Kidney epithelial cell (primary cell): ENCODE data around the gene RAD54L. TPM values are rescaled to one million over a fixed set of nuclear protein-coding genes. Genes with fewer than 3 reads are reported as not detected.
"Not testable (repeated sequence)": the region's sequence is repeated elsewhere in the genome, so short reads cannot be mapped to it uniquely, and the experiment has no call there.

ENCODE experiments used
- DNase-seq: peaks from one replicate; pipeline ENCODE4 v3.0.0-alpha.2; 2010; ENCODE audit warnings: low read depth
- H3K27me3 ChIP-seq: 2 replicates; pipeline ENCODE4 v1.6.0; 2011; ENCODE audit warnings: low read length; ENCODE audit not compliant: control insufficient read depth, insufficient read depth
- H3K36me3 ChIP-seq: 2 replicates; pipeline ENCODE4 v1.5.1; 2011; ENCODE audit warnings: low read length; ENCODE audit not compliant: control insufficient read depth, insufficient read depth
- H3K4me3 ChIP-seq: 2 replicates; pipeline ENCODE4 v1.5.1; 2011; ENCODE audit warnings: low read depth, mild to moderate bottlenecking, control low read depth, low read length
- CTCF ChIP-seq: IDR thresholded peaks from 2 replicates; pipeline ENCODE4 v1.5.1; 2011; ENCODE audit warnings: mild to moderate bottlenecking, moderate library complexity, low read length, control low read depth, inconsistent platforms; ENCODE audit not compliant: insufficient read depth, poor library complexity, severe bottlenecking
- total RNA-seq: library from RNA; depleted of rRNA; stranded (reverse); fragments of >200 nt; gene quantifications from 2 replicates; pipeline ENCODE4 v1.2.3, GENCODE V29; 2015

RAD54L gene
- total RNA-seq, 1 donor from 2014 or later = 6.1 TPM

GRCh38 chr1:46315669-46316403 lies 68.3 kb downstream of the RAD54L start:
- no peak for DNase-seq
- no peak overlapping the region for H3K4me3 ChIP-seq
- TF ChIP-seq CTCF = no peak
- no peaks in the 10 kb centered on the region for H3K36me3 ChIP-seq
- H3K27me3 ChIP-seq = no peaks in the 10 kb centered on the region

DNA sequence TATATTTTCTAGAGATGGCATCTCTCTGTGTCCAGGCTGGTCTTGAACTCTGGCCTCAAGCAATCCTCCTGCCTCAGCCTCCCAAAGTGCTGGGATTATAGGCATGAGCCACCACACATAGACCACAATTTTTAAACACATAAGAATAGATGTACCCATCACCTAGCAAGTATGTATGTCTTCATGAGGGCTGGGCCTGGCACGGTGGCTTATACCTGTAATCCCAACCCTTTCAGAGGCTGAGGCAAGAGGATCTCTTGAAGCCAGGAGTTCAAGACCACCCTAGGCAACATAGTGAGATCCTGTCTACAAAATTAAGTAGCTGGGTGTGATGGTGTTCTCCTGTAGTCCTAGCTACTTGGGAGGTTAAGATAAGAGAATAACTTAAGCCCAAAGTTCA lies 69.8 kb downstream of the RAD54L start:
- Histone ChIP-seq H3K4me3 (no peak overlapping the region), H3K27me3 (no peaks in the 10 kb centered on the region), H3K36me3 (no peaks in the 10 kb centered on the region)
- TF ChIP-seq CTCF = no peak
- no peak for DNase-seq

DNA sequence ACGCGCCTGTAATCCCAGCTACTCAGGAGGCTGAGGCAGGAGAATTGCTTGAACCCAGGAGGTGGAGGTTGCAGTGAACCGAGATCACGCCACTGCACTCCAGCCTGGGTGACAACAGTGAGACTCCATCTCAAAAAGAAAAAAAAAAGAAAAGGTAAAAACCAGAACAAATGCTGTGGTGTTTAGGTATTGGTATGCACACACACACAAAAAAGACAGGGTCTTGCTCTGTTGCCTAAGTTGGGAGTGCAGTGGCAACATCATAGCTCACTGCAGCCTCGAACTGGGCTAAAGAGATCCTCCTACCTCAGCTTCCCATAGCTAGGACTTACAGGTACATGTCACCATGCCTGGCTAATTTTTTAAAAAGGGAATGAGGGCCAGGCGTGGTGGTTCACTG lies 71.7 kb downstream of the RAD54L start:
- not testable (repeated sequence) for H3K27me3 ChIP-seq, H3K4me3 ChIP-seq, DNase-seq, H3K36me3 ChIP-seq

DNA sequence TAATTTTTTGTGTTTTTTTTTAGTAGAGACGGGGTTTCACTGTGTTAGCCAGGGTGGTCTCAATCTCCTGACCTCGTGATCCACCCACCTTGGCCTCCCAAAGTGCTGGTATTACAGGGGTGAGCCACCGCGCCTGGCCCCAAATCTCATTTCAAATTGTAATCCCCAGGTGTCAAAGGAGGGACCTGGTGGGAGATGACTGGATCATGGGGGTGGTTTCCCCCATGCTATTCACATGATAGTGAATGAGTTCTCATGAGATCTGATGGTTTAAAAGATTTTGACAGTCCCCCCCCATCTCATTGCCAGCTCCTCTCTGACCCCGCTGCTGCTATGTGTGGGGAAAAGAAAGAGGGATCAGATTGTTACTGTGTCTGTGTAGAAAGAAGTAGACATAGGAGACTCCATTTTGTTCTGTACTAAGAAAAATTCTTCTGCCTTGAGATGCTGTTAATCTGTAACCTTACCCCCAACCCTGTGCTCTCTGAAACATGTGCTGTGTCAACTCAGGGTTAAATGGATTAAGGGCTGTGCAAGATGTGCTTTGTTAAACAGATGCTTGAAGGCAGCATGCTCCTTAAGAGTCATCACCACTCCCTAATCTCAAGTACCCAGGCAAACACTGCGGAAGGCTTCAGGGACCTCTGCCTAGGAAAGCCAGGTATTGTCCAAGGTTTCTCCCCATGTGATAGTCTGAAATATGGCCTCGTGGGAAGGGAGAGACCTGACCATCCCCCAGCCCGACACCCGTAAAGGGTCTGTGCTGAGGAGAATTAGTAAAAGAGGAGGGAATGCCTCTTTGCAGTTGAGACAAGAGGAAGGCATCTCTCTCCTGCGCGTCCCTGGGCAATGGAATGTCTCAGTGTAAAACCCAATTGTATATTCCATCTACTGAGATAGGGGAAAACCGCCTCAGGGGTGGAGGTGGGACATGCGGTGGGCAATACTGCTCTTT lies 72.7 kb downstream of the RAD54L start:
- H3K36me3 ChIP-seq, H3K27me3 ChIP-seq, DNase-seq, H3K4me3 ChIP-seq: not testable (repeated sequence)

DNA sequence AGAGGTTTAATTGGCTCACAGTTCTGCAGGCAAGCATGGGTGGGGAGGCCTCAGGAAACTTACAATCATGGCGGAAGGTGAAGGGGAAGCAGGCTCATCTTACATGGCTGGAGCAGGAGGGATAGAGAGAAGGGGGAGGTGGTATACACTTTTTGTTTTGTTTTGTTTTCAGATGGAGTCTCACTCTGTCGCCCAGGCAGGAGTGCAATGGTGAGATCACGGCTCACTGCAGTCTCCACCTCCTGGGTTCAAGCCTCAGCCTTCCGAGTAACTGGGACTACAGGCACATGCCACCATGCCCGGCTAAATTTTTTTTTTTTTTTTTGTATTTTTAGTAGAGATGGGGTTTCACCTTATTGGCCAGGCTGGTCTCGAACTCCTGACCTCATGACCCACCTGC lies 74.6 kb downstream of the RAD54L start:
- H3K4me3 ChIP-seq, H3K36me3 ChIP-seq, DNase-seq, H3K27me3 ChIP-seq: not testable (repeated sequence)

DNA sequence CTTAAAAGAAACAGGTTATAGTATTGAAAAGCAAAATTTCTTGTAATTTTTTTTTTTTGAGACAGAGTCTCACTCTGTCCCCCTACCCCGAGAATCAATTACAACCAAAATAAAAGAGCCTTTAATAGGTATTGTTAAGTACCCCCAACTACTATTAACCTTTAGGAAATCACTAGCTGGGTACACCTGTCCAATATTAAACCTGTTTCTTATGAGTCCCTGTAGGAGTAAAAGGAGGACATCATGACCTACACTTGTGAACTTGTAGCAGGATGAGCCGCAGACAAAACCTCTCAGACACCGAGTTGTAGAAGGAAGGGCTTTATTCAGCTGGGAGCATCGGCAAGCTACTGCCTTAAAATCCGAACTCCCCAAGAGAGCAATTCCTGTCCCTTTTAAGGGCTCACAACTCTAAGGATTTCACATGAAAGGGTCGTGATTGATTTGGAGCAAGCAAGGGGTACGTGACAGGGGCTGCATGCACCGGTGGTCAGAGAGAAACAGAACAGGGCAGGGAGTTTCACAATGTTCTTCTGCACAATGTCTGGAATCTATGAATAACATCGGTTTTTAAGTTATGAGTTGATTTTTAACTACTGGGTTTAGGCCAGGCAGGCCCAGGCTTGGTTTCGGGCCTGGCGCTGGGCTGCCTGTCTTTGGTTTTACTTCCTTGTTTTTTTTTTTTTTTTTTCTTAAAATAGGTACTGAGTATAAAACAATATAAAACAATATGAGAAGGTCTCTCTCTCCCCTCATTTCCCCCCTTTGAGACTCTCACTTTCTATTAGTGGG lies 77.9 kb downstream of the RAD54L start:
- not testable (repeated sequence) for DNase-seq, H3K36me3 ChIP-seq, H3K4me3 ChIP-seq, H3K27me3 ChIP-seq

Other genes with a start within 250 kb of the RAD54L start
- 5.4 and 7.4 TPM in 2 replicates for gene PIK3R3, start 115.1 kb upstream of the RAD54L start, total RNA-seq
- 52.7 and 68.5 TPM in 2 replicates for gene TSPAN1, start 72.7 kb upstream of the RAD54L start, total RNA-seq
- gene P3R3URF, start 71.3 kb upstream of the RAD54L start, total RNA-seq = not detected in 2 replicates
- gene POMGNT1, start 49.3 kb upstream of the RAD54L start, total RNA-seq = 96.9 and 103 TPM in 2 replicates
- 1.6 and 1.7 TPM in 2 replicates for gene LURAP1, start 44.4 kb upstream of the RAD54L start, total RNA-seq
- 102 and 132 TPM in 2 replicates for gene LRRC41, start 55.9 kb downstream of the RAD54L start, total RNA-seq
- 435 and 575 TPM in 2 replicates for gene UQCRH, start 55.9 kb downstream of the RAD54L start, total RNA-seq
- 24.0 and 29.6 TPM in 2 replicates for gene NSUN4, start 93.0 kb downstream of the RAD54L start, total RNA-seq
- gene FAAH, start 146.6 kb downstream of the RAD54L start, total RNA-seq = 8.5 and 16.6 TPM in 2 replicates
- gene DMBX1, start 242.1 kb downstream of the RAD54L start, total RNA-seq = 0.04 TPM in 1 of 2 replicates, not detected in the other